ENCODE data around the gene MDN1.
"Not testable (repeated sequence)": the region's sequence is repeated elsewhere in the genome, so short reads cannot be mapped to it uniquely, and the experiment has no call there.

The MDN1 gene

GRCh38 chr6:89768324-89768723 lies 51.3 kb downstream of the MDN1 start:
- no peak for DNase-seq

GRCh38 chr6:89763550-89763949 lies 56.0 kb downstream of the MDN1 start:
- DNase-seq: no peak

GRCh38 chr6:89758830-89759229 lies 60.8 kb downstream of the MDN1 start:
- DNase-seq: no peak

GRCh38 chr6:89750338-89750737 lies 69.3 kb downstream of the MDN1 start:
- no peak for DNase-seq

- no peak for DNase-seq
These were observed 69.7 kb downstream of the MDN1 start for GRCh38 chr6:89749918-89750317.

GRCh38 chr6:89745716-89746115 lies 73.9 kb downstream of the MDN1 start:
- DNase-seq: no peak

- no peak for DNase-seq
These were observed 74.5 kb downstream of the MDN1 start for GRCh38 chr6:89745096-89745495.

- no peak for DNase-seq
These were observed 82.7 kb downstream of the MDN1 start for GRCh38 chr6:89736893-89737292.

GRCh38 chr6:89734526-89734925 lies 85.1 kb downstream of the MDN1 start:
- no peak for DNase-seq

GRCh38 chr6:89731924-89732567 lies 87.5 kb downstream of the MDN1 start:
- DNase-seq: no peak

- DNase-seq: not testable (repeated sequence)
These were observed 88.3 kb downstream of the MDN1 start for GRCh38 chr6:89731262-89731661.

GRCh38 chr6:89729818-89730217 lies 89.8 kb downstream of the MDN1 start:
- no peak for DNase-seq

GRCh38 chr6:89727501-89727900 lies 92.1 kb downstream of the MDN1 start:
- no peak for DNase-seq

- no peak for DNase-seq
These were observed 94.6 kb downstream of the MDN1 start for GRCh38 chr6:89724981-89725380.

- no peak for DNase-seq
These were observed 96.5 kb downstream of the MDN1 start for GRCh38 chr6:89723046-89723445.

GRCh38 chr6:89716532-89716931 lies 103.1 kb downstream of the MDN1 start:
- no peak for DNase-seq

GRCh38 chr6:89711801-89712200 lies 107.8 kb downstream of the MDN1 start:
- no peak for DNase-seq

GRCh38 chr6:89708316-89708715 lies 111.3 kb downstream of the MDN1 start:
- no peak for DNase-seq

- DNase-seq: no peak
These were observed 111.8 kb downstream of the MDN1 start for GRCh38 chr6:89707766-89708165.

- DNase-seq: no peak
These were observed 113.5 kb downstream of the MDN1 start for GRCh38 chr6:89706121-89706520.

GRCh38 chr6:89703292-89703691 lies 116.3 kb downstream of the MDN1 start:
- DNase-seq: no peak

- DNase-seq: no peak
These were observed 117.2 kb downstream of the MDN1 start for GRCh38 chr6:89702349-89702748.

- DNase-seq: no peak
These were observed 123.9 kb downstream of the MDN1 start for GRCh38 chr6:89695667-89696066.

GRCh38 chr6:89694428-89694827 lies 125.2 kb downstream of the MDN1 start:
- DNase-seq: no peak

- DNase-seq: no peak
These were observed 126.4 kb downstream of the MDN1 start for GRCh38 chr6:89693207-89693606.

GRCh38 chr6:89692256-89692655 lies 127.3 kb downstream of the MDN1 start:
- DNase-seq: no peak

Measured in NCI-H1048 (cell line).